Daoy (cell line): ENCODE measurements around the gene PRRG4. TPM values are rescaled to one million over a fixed set of nuclear protein-coding genes. Genes with fewer than 3 reads are reported as not detected.
A peak's percentile ranks its signal among the peaks of the same experiment; 100 is the strongest.
"Not testable (repeated sequence)": the region's sequence is repeated elsewhere in the genome, so short reads cannot be mapped to it uniquely, and the experiment has no call there.

ENCODE experiments used
- DNase-seq: peaks from one replicate; pipeline ENCODE4 v3.0.0-alpha.2; 2015; ENCODE audit warnings: low read depth
- total RNA-seq: library from RNA; depleted of rRNA; stranded (reverse); fragments of >200 nt; shearing (Covaris generic); gene quantifications from 2 replicates; pipeline ENCODE4 v1.2.3, GENCODE V29; 2014

The PRRG4 gene
- total RNA-seq, 1 experiment from 2014 or later = 1.7 TPM

GRCh38 chr11:32885556-32885955, 55.8 kb downstream of the PRRG4 start:
- no peak for DNase-seq

GRCh38 chr11:32886180-32886579, 56.5 kb downstream of the PRRG4 start:
- no peak for DNase-seq

GRCh38 chr11:32887707-32888383, 58.1 kb downstream of the PRRG4 start:
- not testable (repeated sequence) for DNase-seq

GRCh38 chr11:32888384-32888710, 58.6 kb downstream of the PRRG4 start:
- not testable (repeated sequence) for DNase-seq

- DNase-seq = no peak
Observed at GRCh38 chr11:32888805-32889204, 59.1 kb downstream of the PRRG4 start.

- DNase-seq = no peak
Observed at GRCh38 chr11:32890843-32891656, 61.3 kb downstream of the PRRG4 start.

GRCh38 chr11:32891657-32892354, 62.1 kb downstream of the PRRG4 start:
- peak; percentile 15 for DNase-seq

- DNase-seq = peak; percentile 79
Observed at GRCh38 chr11:32892355-32893092, 62.8 kb downstream of the PRRG4 start, which contains the start of gene QSER1. Gene QSER1 (plus strand): TSS chr11:32892811. CDS start chr11:32893126, 315 bp downstream.

GRCh38 chr11:32893093-32893342, 63.3 kb downstream of the PRRG4 start:
- DNase-seq = no peak

- DNase-seq = peak; percentile 61
Observed at GRCh38 chr11:32893343-32894148, 63.8 kb downstream of the PRRG4 start.

- DNase-seq = peak; percentile 75
Observed at GRCh38 chr11:32894149-32894827, 64.6 kb downstream of the PRRG4 start.

- DNase-seq = no peak
Observed at GRCh38 chr11:32894921-32895320, 65.2 kb downstream of the PRRG4 start.

- DNase-seq = no peak
Observed at GRCh38 chr11:32895471-32895870, 65.7 kb downstream of the PRRG4 start.

GRCh38 chr11:32897103-32897502, 67.4 kb downstream of the PRRG4 start:
- no peak for DNase-seq

GRCh38 chr11:32899438-32899837, 69.7 kb downstream of the PRRG4 start:
- DNase-seq = no peak

GRCh38 chr11:32902089-32902665, 72.5 kb downstream of the PRRG4 start:
- DNase-seq = no peak

- DNase-seq = no peak
Observed at GRCh38 chr11:32905028-32905667, 75.4 kb downstream of the PRRG4 start.
